ENCODE results near the gene PPP2R5A.
"Not testable (repeated sequence)": the region's sequence is repeated elsewhere in the genome, so short reads cannot be mapped to it uniquely, and the experiment has no call there.

PPP2R5A gene

GRCh38 chr1:212315907-212316306 is 30.7 kb downstream of the PPP2R5A start:
- DNase-seq = peak; percentile 22

GRCh38 chr1:212317916-212318315 is 32.7 kb downstream of the PPP2R5A start:
- Histone ChIP-seq H3K4me2 (ENCODE audit: low read depth, low read length) (no peak overlapping the region), H3K9ac (ENCODE audit: low read length) (no peak overlapping the region), H3K79me2 (ENCODE audit: low read length) (peaks cover 30% of the 10 kb centered on the region), H2AFZ (ENCODE audit: low read length) (no peak overlapping the region), H3K9me2 (replicated peaks; ENCODE audit: insufficient read depth, low read length) (no peaks in the 10 kb centered on the region), H3K27me3 (replicated peaks; ENCODE audit: insufficient read depth, low read length) (no peaks in the 10 kb centered on the region), H4K20me1 (ENCODE audit: insufficient read depth, low read length) (no peaks in the 10 kb centered on the region; the same call in 1 of the 2 replicates), H3K4me1 (ENCODE audit: low read length) (no peaks in the 10 kb centered on the region), H3K27ac (ENCODE audit: low read length) (no peak overlapping the region), H3K9me3 (replicated peaks; ENCODE audit: insufficient read depth, low read length) (no peaks in the 10 kb centered on the region), H3K36me3 (replicated peaks; ENCODE audit: insufficient read depth, low read length) (no peaks in the 10 kb centered on the region), H3F3A (ENCODE audit: insufficient read depth, low read length) (no peaks in the 10 kb centered on the region; the same call in 1 of the 2 replicates), H3K4me3 (ENCODE audit: low read length) (no peak overlapping the region)
- no peak for DNase-seq
- TF ChIP-seq EZH2 (optimal IDR thresholded peaks at IDR 0.05; ENCODE audit: low read depth, low read length) (no peak), CTCF (IDR thresholded peaks at IDR 0.05; ENCODE audit: low read length) (no peak), EZH2phosphoT487 (IDR thresholded peaks at IDR 0.05; ENCODE audit: low read length) (no peak)

More at GRCh38 chr1:212315907-212316306, 30.7 kb downstream of the PPP2R5A start:
- Histone ChIP-seq H3K27ac (ENCODE audit: low read length) (no peak overlapping the region), H4K20me1 (ENCODE audit: insufficient read depth, low read length) (no peaks in the 10 kb centered on the region; the same call in 1 of the 2 replicates), H3K4me1 (ENCODE audit: low read length) (no peaks in the 10 kb centered on the region), H3K36me3 (replicated peaks; ENCODE audit: insufficient read depth, low read length) (no peaks in the 10 kb centered on the region), H3K9ac (ENCODE audit: low read length) (no peak overlapping the region), H3K27me3 (replicated peaks; ENCODE audit: insufficient read depth, low read length) (no peaks in the 10 kb centered on the region), H3K4me2 (ENCODE audit: low read depth, low read length) (no peak overlapping the region), H3K9me3 (replicated peaks; ENCODE audit: insufficient read depth, low read length) (no peaks in the 10 kb centered on the region), H3K4me3 (ENCODE audit: low read length) (no peak overlapping the region), H3K9me2 (replicated peaks; ENCODE audit: insufficient read depth, low read length) (no peaks in the 10 kb centered on the region), H3K79me2 (ENCODE audit: low read length) (peaks cover 39% of the 10 kb centered on the region), H3F3A (ENCODE audit: insufficient read depth, low read length) (no peaks in the 10 kb centered on the region; the same call in 1 of the 2 replicates), H2AFZ (ENCODE audit: low read length) (no peak overlapping the region)
- no peak for TF ChIP-seq EZH2 (optimal IDR thresholded peaks at IDR 0.05; ENCODE audit: low read depth, low read length)
- TF ChIP-seq CTCF (IDR thresholded peaks at IDR 0.05; ENCODE audit: low read length) = peak; percentile 37

- H3K4me3 ChIP-seq (ENCODE audit: low read length); H3K9me2 ChIP-seq (replicated peaks; ENCODE audit: insufficient read depth, low read length); H2AFZ ChIP-seq (ENCODE audit: low read length); H3K4me2 ChIP-seq (ENCODE audit: low read depth, low read length); H3K4me1 ChIP-seq (ENCODE audit: low read length); H3K36me3 ChIP-seq (replicated peaks; ENCODE audit: insufficient read depth, low read length); DNase-seq; H3K9me3 ChIP-seq (replicated peaks; ENCODE audit: insufficient read depth, low read length); H4K20me1 ChIP-seq (ENCODE audit: insufficient read depth, low read length); H3F3A ChIP-seq (ENCODE audit: insufficient read depth, low read length); H3K27ac ChIP-seq (ENCODE audit: low read length); H3K9ac ChIP-seq (ENCODE audit: low read length); H3K27me3 ChIP-seq (replicated peaks; ENCODE audit: insufficient read depth, low read length): not testable (repeated sequence)
- peaks cover 18% of the 10 kb centered on the region for H3K79me2 ChIP-seq (ENCODE audit: low read length)
These were observed 35.8 kb downstream of the PPP2R5A start for GRCh38 chr1:212321031-212321430.

GRCh38 chr1:212323066-212323465 is 37.9 kb downstream of the PPP2R5A start:
- Histone ChIP-seq H4K20me1 (ENCODE audit: insufficient read depth, low read length) (no peaks in the 10 kb centered on the region), H3K4me3 (ENCODE audit: low read length) (no peak overlapping the region), H3K9ac (ENCODE audit: low read length) (no peak overlapping the region), H3K4me2 (ENCODE audit: low read depth, low read length) (no peak overlapping the region), H3K36me3 (replicated peaks; ENCODE audit: insufficient read depth, low read length) (no peaks in the 10 kb centered on the region), H3K9me2 (replicated peaks; ENCODE audit: insufficient read depth, low read length) (no peaks in the 10 kb centered on the region), H3K27me3 (replicated peaks; ENCODE audit: insufficient read depth, low read length) (no peaks in the 10 kb centered on the region), H2AFZ (ENCODE audit: low read length) (no peak overlapping the region), H3K4me1 (ENCODE audit: low read length) (no peaks in the 10 kb centered on the region), H3F3A (ENCODE audit: insufficient read depth, low read length) (no peaks in the 10 kb centered on the region), H3K9me3 (replicated peaks; ENCODE audit: insufficient read depth, low read length) (no peaks in the 10 kb centered on the region), H3K27ac (ENCODE audit: low read length) (no peak overlapping the region), H3K79me2 (ENCODE audit: low read length) (peaks cover 4% of the 10 kb centered on the region; the same call in 1 of the 2 replicates)
- no peak for DNase-seq
- no peak for TF ChIP-seq EZH2 (optimal IDR thresholded peaks at IDR 0.05; ENCODE audit: low read depth, low read length)
- TF ChIP-seq EZH2phosphoT487 (IDR thresholded peaks at IDR 0.05; ENCODE audit: low read length) = no peak
- no peak for TF ChIP-seq CTCF (IDR thresholded peaks at IDR 0.05; ENCODE audit: low read length)
